HCT116 (cell line): ENCODE results near the gene ADGRA1. TPM values are rescaled to one million over a fixed set of nuclear protein-coding genes. Genes with fewer than 3 reads are reported as not detected.

Experiments used
- ATAC-seq: fragments of 200-7000 bp; cut with Tn5 transposase; 2 replicates; pipeline ENCODE4 v1.9.1; 2020; ENCODE audit warnings: mild to moderate bottlenecking, moderate library complexity
- BruUV-seq: library from RNA; stranded (reverse); fragments of 400-500 nt; replicated peaks from 2 replicates; lab custom pipeline; 2021; lab: Mats Ljungman, UMichigan
- CTCF ChIA-PET: fragments of 300-600 bp; sonication (Branson Sonifier 250); formaldehyde crosslinking; loops from one replicate; lab custom pipeline; 2021; ENCODE audit warnings: antibody characterized with exemption; lab: Charles Lee
- POLR2A ChIA-PET: fragments of 300-600, 350-600 bp; sonication (Branson Sonifier 250); formaldehyde crosslinking; loops from one replicate; lab custom pipeline; 2021; ENCODE audit warnings: antibody characterized with exemption; lab: Charles Lee
- RAD21 ChIA-PET, 2 experiments: fragments of 300-600 bp; sonication (Branson Sonifier 250); formaldehyde crosslinking; loops; one replicate each; lab custom pipeline; 2023; ENCODE audit warnings: low total read pairs in 2 of 2; ENCODE audit not compliant: uncharacterized antibody in 2 of 2, unreplicated experiment in 2 of 2, low non-redundant PET in 1 of 2; lab: Charles Lee
- DNase-seq: peaks from one replicate; pipeline ENCODE4 v3.0.0-alpha.2; 2010; ENCODE audit warnings: low read depth, low spot score
- H2AFZ ChIP-seq: fragments of 200-600 bp; shearing (Covaris generic), sonication (generic); 2 replicates; pipeline ENCODE4 v1.6.1; 2017; ENCODE audit warnings: low read depth, mixed run types, mixed read lengths, antibody characterized with exemption, low read length; ENCODE audit not compliant: poor library complexity, severe bottlenecking
- H3K27ac ChIP-seq: 2 replicates; pipeline ENCODE4 v1.5.1; 2012; ENCODE audit warnings: low read depth, low read length
- H3K27me3 ChIP-seq: fragments of 200-600 bp; sonication (generic); 2 replicates; pipeline ENCODE4 v1.6.1; 2016; ENCODE audit warnings: mixed run types, low read length, mixed read lengths; ENCODE audit not compliant: insufficient read depth
- H3K36me3 ChIP-seq, 2 experiments: fragments of 200-500 bp in 1 of 2; fragments of 200-600 bp in 1 of 2; sonication (Bioruptor generic) in 1 of 2; sonication (generic) in 1 of 2; 2 replicates each; pipeline versions ENCODE4 v1.5.1 to v1.6.1; 2014 to 2016; ENCODE audit warnings: low read length in 2 of 2, inconsistent platforms in 1 of 2, mixed read lengths in 1 of 2, mixed run types in 1 of 2; ENCODE audit not compliant: insufficient read depth in 2 of 2, control insufficient read depth in 1 of 2
- H3K4me1 ChIP-seq, 2 experiments: fragments of 200-600 bp in 1 of 2; sonication (generic) in 1 of 2; 2 replicates each; pipeline versions ENCODE4 v1.5.1 to v1.6.1; 2012 to 2017; ENCODE audit warnings: low read length in 2 of 2, inconsistent platforms in 1 of 2, mild to moderate bottlenecking in 1 of 2, mixed read lengths in 1 of 2, mixed run types in 1 of 2, moderate library complexity in 1 of 2; ENCODE audit not compliant: insufficient read depth in 2 of 2, control insufficient read depth in 1 of 2
- H3K4me2 ChIP-seq: fragments of 200-600 bp; sonication (generic); 2 replicates; pipeline ENCODE4 v1.6.1; 2017; ENCODE audit warnings: mixed run types, low read length, mixed read lengths
- H3K4me3 ChIP-seq, 2 experiments: fragments of 200-600 bp in 1 of 2; sonication (generic) in 1 of 2; replicated peaks in 1 of 2; 2 replicates each; pipeline ENCODE4 v1.5.1; 2011 to 2016; ENCODE audit warnings: low read length in 2 of 2, control low read depth in 1 of 2, low read depth in 1 of 2, mild to moderate bottlenecking in 1 of 2, mixed read lengths in 1 of 2, mixed run types in 1 of 2
- H3K79me2 ChIP-seq: fragments of 200-600 bp; sonication (generic); 2 replicates; pipeline ENCODE4 v1.6.1; 2017; ENCODE audit warnings: mild to moderate bottlenecking, mixed run types, low read length, moderate library complexity, mixed read lengths; ENCODE audit not compliant: insufficient read depth
- H3K9ac ChIP-seq: fragments of 200-600 bp; sonication (generic); 2 replicates; pipeline ENCODE4 v1.6.1; 2016; ENCODE audit warnings: low read length, mixed read lengths
- H3K9me2 ChIP-seq: fragments of 200-600 bp; sonication (generic), shearing (Covaris generic); 2 replicates; pipeline ENCODE4 v1.6.1; 2017; ENCODE audit warnings: mixed run types, mild to moderate bottlenecking, moderate library complexity; ENCODE audit not compliant: insufficient read depth
- H3K9me3 ChIP-seq, 2 experiments: fragments of 200-500 bp in 1 of 2; fragments of 200-600 bp in 1 of 2; sonication (Bioruptor generic) in 1 of 2; sonication (generic) in 1 of 2; 2 replicates each; pipeline ENCODE4 v1.6.1; 2014 to 2017; ENCODE audit warnings: low read length in 2 of 2, mixed read lengths in 2 of 2, inconsistent platforms in 1 of 2, low read depth in 1 of 2, mild to moderate bottlenecking in 1 of 2, mixed run types in 1 of 2, moderate library complexity in 1 of 2; ENCODE audit not compliant: control insufficient read depth in 1 of 2, insufficient read depth in 1 of 2
- H4K20me1 ChIP-seq: fragments of 200-600 bp; sonication (generic), shearing (Covaris generic); 2 replicates; pipeline ENCODE4 v1.6.1; 2017; ENCODE audit warnings: mixed run types, mild to moderate bottlenecking, moderate library complexity; ENCODE audit not compliant: insufficient read depth
- ATF3 ChIP-seq: IDR thresholded peaks from 2 replicates; pipeline ENCODE4 v1.6.1; 2012
- TCF7L2 ChIP-seq: IDR thresholded peaks from 2 replicates; pipeline ENCODE4 v1.7.0; 2011; ENCODE audit warnings: borderline replicate concordance, inconsistent platforms; ENCODE audit not compliant: insufficient read depth, insufficient read length; ENCODE audit errors: extremely low read depth
- YY1 ChIP-seq: IDR thresholded peaks from 2 replicates; pipeline ENCODE4 v1.6.1; 2011; ENCODE audit warnings: low read length, low read depth, moderate library complexity, mild to moderate bottlenecking; ENCODE audit not compliant: insufficient replicate concordance; ENCODE audit errors: extremely low read depth
- ZFX ChIP-seq: fragments of 450-650 bp; IDR thresholded peaks from 2 replicates; pipeline ENCODE4 v1.6.1; 2017
- intact Hi-C: fragments of 100-400 bp; cut with micrococcal nuclease; formaldehyde crosslinking; loops from 2 replicates; pipeline ENCODE4 v1.10.0; 2022
- total RNA-seq: library from RNA; stranded (reverse); gene quantifications from one replicate; pipeline ENCODE4 v1.2.1, GENCODE V29; 2021; ENCODE audit not compliant: unreplicated experiment
- TF ChIP-seq, protein P1 (sequence below): IDR thresholded peaks from 2 replicates; pipeline ENCODE4 v1.6.1; 2011; ENCODE audit warnings: mild to moderate bottlenecking, low read length, moderate library complexity; ENCODE audit not compliant: insufficient replicate concordance; ENCODE audit errors: extremely low read depth

The ADGRA1 gene
- total RNA-seq, 1 experiment from 2014 or later: not detected

GRCh38 chr10:133160826-133161471 is 73.2 kb downstream of the ADGRA1 start:
- no peak for DNase-seq
- Histone ChIP-seq H3K9me2 (no peaks in the 10 kb centered on the region), H3K79me2 (no peaks in the 10 kb centered on the region), H4K20me1 (no peaks in the 10 kb centered on the region), H3K27me3 (no peaks in the 10 kb centered on the region)
- POLR2A ChIA-PET: no interaction called here
- RAD21 ChIA-PET: no interaction called here
- CTCF ChIA-PET: no interaction called here
- TF ChIP-seq, protein P1, sequence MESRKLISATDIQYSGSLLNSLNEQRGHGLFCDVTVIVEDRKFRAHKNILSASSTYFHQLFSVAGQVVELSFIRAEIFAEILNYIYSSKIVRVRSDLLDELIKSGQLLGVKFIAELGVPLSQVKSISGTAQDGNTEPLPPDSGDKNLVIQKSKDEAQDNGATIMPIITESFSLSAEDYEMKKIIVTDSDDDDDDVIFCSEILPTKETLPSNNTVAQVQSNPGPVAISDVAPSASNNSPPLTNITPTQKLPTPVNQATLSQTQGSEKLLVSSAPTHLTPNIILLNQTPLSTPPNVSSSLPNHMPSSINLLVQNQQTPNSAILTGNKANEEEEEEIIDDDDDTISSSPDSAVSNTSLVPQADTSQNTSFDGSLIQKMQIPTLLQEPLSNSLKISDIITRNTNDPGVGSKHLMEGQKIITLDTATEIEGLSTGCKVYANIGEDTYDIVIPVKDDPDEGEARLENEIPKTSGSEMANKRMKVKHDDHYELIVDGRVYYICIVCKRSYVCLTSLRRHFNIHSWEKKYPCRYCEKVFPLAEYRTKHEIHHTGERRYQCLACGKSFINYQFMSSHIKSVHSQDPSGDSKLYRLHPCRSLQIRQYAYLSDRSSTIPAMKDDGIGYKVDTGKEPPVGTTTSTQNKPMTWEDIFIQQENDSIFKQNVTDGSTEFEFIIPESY: no peak
- no peak for TF ChIP-seq TCF7L2
- no peak for TF ChIP-seq ATF3
- no peak for TF ChIP-seq YY1
- no peak for TF ChIP-seq ZFX
- TF ChIP-seq, all 23 proteins: peak for 0
- Histone ChIP-seq H3K4me1 (peaks cover 0 to 5% of the 10 kb centered on the region in 2 experiments; a peak in 1 of 4 replicates), H3K4me3 (peak overlapping the region; percentile 46 to 57), H2AFZ (no peak overlapping the region), H3K36me3 (no peaks in the 10 kb centered on the region), H3K27ac (no peak overlapping the region), H3K4me2 (peak overlapping the region; percentile 63), H3K9ac (peak overlapping the region; percentile 53), H3K9me3 (no peaks in the 10 kb centered on the region)
- BruUV-seq: no TSS peak
- intact Hi-C loops: no loop called here
- no peak for ATAC-seq
